GM12865 (cell line): ENCODE data around the gene ASIC1.

ENCODE experiments used
- DNase-seq: peaks from one replicate; pipeline ENCODE4 v3.0.0; 2010; ENCODE audit warnings: low read depth
- H3K4me3 ChIP-seq: 2 replicates; pipeline ENCODE4 v1.5.1; 2011; ENCODE audit warnings: mild to moderate bottlenecking, low read depth, low read length, control low read depth
- CTCF ChIP-seq: IDR thresholded peaks from 2 replicates; pipeline ENCODE4 v1.5.1; 2011; ENCODE audit warnings: low read length, control low read depth, low read depth, inconsistent platforms; ENCODE audit not compliant: insufficient read depth; ENCODE audit errors: missing control alignments

The ASIC1 gene

DNA sequence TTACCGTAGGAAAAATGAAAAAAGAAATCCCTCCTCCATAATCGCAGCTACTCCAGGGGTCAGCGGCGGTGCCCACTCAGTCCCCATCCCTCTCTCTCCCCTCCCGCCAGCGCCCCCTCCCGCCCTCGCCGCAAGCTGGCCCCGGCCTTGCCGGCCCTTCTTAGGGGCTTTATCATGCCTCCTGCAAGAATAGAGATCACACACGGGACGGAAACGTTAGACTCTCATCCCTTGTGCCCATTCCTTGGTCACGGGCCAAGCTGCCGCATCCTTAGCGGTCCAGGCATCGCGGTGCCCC lies 53.9 kb downstream of the ASIC1 start:
- DNase-seq, result no peak
- peak overlapping the region; percentile 58 for H3K4me3 ChIP-seq
- no peak for TF ChIP-seq CTCF

- peak; percentile 95 for TF ChIP-seq CTCF
- DNase-seq, result peak; percentile 100
- H3K4me3 ChIP-seq, result peak within 1 kb of the TSS; percentile 74
Observed at GRCh38 chr12:50111693-50112455, 54.5 kb downstream of the ASIC1 start, which contains the start of gene COX14. COX14 (plus strand) TSS chr12:50112236; CDS start chr12:50120044, 7,808 bp downstream.

- H3K4me3 ChIP-seq, result peak overlapping the region; percentile 74
- no peak for TF ChIP-seq CTCF
- no peak for DNase-seq
Observed at GRCh38 chr12:50112456-50113218, 55.2 kb downstream of the ASIC1 start.

DNA sequence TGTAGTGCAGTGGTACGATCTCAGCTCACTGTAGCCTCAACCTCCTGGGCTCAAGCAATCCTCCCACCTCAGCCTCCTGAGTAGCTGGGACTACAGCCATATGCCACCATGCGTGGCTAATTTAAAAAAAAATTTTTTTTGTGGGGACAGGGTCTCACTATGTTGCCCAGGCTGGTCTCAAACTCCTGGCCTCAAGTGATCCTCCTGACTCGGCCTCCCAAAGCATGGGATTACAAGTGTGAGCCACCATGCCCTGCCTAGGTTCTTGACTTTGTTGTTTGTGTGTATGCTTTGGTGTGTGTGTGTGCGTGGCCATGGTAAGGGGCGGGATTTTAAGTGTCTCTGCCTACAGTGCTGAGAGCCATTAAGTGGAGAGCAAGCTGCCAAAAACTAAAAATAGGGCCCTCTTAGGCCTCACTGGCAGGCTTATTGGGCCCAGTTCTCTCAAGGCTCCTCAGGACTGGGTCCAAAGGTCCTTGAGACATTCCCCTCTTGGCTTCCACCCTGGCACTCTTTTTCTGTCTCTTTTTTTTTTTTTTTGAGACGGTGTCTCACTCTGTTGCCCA lies 59.7 kb downstream of the ASIC1 start:
- H3K4me3 ChIP-seq, result no peak overlapping the region
- no peak for TF ChIP-seq CTCF

DNA sequence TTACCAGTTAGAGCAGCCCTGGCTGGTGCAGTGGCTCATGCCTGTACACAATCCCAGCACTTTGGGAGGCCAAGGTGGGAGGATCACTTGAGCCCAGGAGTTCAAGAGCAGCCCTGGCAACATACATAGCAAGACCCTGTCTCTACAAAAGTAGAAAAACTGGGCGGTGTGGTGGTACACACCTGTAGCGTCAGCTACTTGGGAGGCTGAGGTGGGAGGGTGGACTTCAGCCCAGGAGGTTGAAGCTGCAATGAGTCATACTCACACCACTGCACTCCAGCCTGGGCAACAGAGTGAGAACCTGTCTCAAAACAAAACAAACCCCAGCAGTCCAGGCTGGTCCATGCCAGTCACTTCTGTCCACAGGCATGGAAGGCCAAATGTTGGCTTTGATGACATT lies 62.0 kb downstream of the ASIC1 start:
- no peak for DNase-seq
- no peak for TF ChIP-seq CTCF
- no peak overlapping the region for H3K4me3 ChIP-seq

More for the DNA sequence above, 59.7 kb downstream of the ASIC1 start:
- DNase-seq, result no peak

- DNase-seq, result no peak
- H3K4me3 ChIP-seq, result no peak overlapping the region
- TF ChIP-seq CTCF, result no peak
Observed at GRCh38 chr12:50120521-50120920, 63.1 kb downstream of the ASIC1 start.
